ENCODE measurements around the gene SSUH2. TPM values are rescaled to one million over a fixed set of nuclear protein-coding genes. Genes with fewer than 3 reads are reported as not detected.

SSUH2 gene
- total RNA-seq, 1 donor: not detected

DNA sequence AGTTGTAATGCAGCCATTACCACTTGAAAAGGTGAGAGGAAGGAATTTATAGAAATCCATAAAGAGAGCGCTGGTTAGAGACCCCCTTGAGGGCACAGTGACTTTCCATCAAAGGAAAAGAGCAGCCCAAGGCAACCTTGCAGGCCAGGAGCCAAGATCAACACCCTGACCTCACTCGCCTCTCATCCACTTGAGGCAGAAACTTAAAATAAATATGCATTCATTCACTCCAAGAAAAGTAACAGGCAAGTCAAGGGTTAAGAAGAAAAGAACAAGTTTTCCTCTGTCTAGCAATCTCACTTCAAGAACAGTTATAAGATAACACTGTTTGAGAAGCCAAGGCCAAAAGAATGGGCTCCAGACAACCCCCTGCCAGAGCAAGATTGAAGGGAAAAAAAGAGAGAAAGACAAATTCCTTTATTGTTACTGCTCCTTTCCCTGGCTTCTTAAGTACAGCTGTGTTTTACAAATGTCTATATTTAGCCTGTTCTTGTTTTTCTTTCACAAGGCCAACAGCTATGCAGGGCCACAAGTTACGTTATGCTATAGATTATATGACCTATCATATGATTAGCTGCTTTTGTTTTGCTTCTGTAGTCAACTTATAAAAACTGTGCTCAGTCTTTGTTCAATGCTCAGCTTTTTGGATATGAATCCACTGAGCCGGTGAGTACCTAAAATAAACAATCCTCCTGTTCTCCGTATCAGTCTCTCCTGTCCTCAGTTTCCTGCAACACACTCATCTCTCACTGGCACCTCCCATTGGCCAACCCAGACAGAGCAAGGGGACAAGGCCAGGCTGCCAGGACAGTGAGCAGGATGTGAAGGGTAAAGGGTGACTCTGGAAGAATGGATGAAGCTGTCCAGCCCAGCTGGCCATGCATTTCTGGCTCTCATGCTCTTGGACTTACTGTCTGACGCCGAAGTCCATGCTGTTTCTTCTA lies 15.8 kb upstream of the SSUH2 start:
- H3K79me2 ChIP-seq (ENCODE audit: insufficient read depth, low read length): no peaks in the 10 kb centered on the region
- peak; percentile 74 for DNase-seq (ENCODE audit: insufficient read length, low spot score, missing footprints)
- TF ChIP-seq, protein P1, sequence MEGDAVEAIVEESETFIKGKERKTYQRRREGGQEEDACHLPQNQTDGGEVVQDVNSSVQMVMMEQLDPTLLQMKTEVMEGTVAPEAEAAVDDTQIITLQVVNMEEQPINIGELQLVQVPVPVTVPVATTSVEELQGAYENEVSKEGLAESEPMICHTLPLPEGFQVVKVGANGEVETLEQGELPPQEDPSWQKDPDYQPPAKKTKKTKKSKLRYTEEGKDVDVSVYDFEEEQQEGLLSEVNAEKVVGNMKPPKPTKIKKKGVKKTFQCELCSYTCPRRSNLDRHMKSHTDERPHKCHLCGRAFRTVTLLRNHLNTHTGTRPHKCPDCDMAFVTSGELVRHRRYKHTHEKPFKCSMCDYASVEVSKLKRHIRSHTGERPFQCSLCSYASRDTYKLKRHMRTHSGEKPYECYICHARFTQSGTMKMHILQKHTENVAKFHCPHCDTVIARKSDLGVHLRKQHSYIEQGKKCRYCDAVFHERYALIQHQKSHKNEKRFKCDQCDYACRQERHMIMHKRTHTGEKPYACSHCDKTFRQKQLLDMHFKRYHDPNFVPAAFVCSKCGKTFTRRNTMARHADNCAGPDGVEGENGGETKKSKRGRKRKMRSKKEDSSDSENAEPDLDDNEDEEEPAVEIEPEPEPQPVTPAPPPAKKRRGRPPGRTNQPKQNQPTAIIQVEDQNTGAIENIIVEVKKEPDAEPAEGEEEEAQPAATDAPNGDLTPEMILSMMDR (IDR thresholded peaks at IDR 0.05; ENCODE audit: extremely low read depth, low read depth, low read length): no peak
- peaks cover 19% of the 10 kb centered on the region for H3K4me1 ChIP-seq (ENCODE audit: insufficient read depth, low read length)
- no peaks in the 10 kb centered on the region for H3K27me3 ChIP-seq (ENCODE audit: insufficient read depth, low read length)
- H3K27ac ChIP-seq (ENCODE audit: low read depth, low read length): peak overlapping the region; percentile 21
- H4K20me1 ChIP-seq (ENCODE audit: insufficient read depth, low read length): no peaks in the 10 kb centered on the region
- no peaks in the 10 kb centered on the region for H3K9me3 ChIP-seq (ENCODE audit: low read depth, low read length)
- H3K4me2 ChIP-seq (ENCODE audit: insufficient read depth, low read length): peak overlapping the region; percentile 6
- no peaks in the 10 kb centered on the region for H3K36me3 ChIP-seq (ENCODE audit: insufficient read depth, low read length)
- H3K4me3 ChIP-seq (ENCODE audit: insufficient read depth, low read length): no peak overlapping the region
- H2AFZ ChIP-seq (ENCODE audit: low read length): no peak overlapping the region

DNA sequence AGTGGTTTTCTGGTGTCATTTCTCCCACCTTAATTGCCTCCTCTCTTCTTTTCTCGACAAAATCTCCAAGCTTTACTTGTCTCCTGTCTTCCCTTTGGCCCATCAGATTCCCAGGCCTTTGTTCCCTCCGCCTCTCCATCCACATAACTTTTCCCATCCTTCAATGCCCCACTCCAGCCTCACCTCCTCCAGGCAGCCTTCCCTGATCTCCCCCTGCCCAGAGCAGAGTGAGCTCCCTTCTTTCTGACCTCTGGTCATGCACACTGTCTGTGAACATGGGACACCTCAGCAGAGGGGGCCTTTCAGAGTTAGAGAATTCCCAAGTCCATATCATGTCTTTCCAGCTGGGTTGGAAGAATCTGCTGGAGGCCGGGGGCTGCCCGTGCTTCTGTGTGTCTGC lies 14.6 kb upstream of the SSUH2 start:
- Histone ChIP-seq H2AFZ (ENCODE audit: low read length) (no peak overlapping the region), H3K27me3 (ENCODE audit: insufficient read depth, low read length) (no peaks in the 10 kb centered on the region), H4K20me1 (ENCODE audit: insufficient read depth, low read length) (no peaks in the 10 kb centered on the region), H3K36me3 (ENCODE audit: insufficient read depth, low read length) (no peaks in the 10 kb centered on the region), H3K4me3 (ENCODE audit: insufficient read depth, low read length) (no peak overlapping the region), H3K4me2 (ENCODE audit: insufficient read depth, low read length) (no peak overlapping the region), H3K9me3 (ENCODE audit: low read depth, low read length) (no peaks in the 10 kb centered on the region), H3K79me2 (ENCODE audit: insufficient read depth, low read length) (no peaks in the 10 kb centered on the region), H3K4me1 (ENCODE audit: insufficient read depth, low read length) (peaks cover 19% of the 10 kb centered on the region), H3K27ac (ENCODE audit: low read depth, low read length) (no peak overlapping the region)
- TF ChIP-seq, protein P1 (IDR thresholded peaks at IDR 0.05; ENCODE audit: extremely low read depth, low read depth, low read length): no peak
- DNase-seq (ENCODE audit: insufficient read length, low spot score, missing footprints): no peak

DNA sequence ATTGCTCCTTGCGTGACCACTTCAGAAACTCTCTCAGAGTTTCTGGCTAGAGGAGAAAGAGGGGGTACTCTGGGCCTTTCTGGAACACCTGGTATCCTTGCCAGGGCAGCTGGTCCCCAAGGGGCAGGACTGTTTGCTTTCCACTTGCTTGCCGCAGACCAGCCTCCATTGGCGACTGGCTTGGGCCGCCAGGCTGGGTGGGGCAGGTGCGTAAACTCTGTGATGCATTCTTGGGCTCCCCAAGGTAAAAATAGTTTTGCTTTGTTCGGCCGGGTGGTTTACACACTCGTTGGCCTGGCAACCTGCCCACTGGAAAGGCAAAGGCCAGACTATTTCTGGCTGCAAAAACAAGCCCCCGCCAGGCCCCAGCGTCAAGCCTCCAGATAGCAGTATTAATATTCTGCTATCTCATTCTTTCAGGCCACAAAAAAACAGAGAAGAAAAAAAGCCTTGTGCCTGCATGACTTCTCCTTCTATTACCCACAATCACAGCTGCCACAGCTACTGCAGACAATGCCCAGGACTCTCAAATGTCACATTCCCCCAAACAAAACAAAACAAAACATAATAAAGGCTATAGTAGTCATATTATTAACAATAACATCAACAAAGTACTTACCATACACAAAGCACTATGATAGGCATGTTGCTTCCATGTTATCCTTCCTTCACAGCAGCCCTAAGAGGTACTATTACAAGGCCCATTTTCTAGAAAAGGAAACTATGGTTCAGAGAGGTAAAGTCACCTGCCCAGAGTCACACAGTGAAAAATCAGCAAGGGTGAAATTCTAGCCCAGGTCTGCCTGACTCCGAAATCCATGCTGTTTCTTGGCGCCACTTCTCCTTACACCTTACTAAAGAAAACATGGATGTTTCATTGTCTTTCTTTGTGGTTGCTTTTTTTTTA lies 14.0 kb upstream of the SSUH2 start:
- H3K27me3 ChIP-seq (ENCODE audit: insufficient read depth, low read length): no peaks in the 10 kb centered on the region
- H4K20me1 ChIP-seq (ENCODE audit: insufficient read depth, low read length): no peaks in the 10 kb centered on the region
- no peak overlapping the region for H3K4me3 ChIP-seq (ENCODE audit: insufficient read depth, low read length)
- peak overlapping the region; percentile 12 for H3K4me2 ChIP-seq (ENCODE audit: insufficient read depth, low read length)
- no peaks in the 10 kb centered on the region for H3K79me2 ChIP-seq (ENCODE audit: insufficient read depth, low read length)
- no peak overlapping the region for H3K27ac ChIP-seq (ENCODE audit: low read depth, low read length)
- no peaks in the 10 kb centered on the region for H3K36me3 ChIP-seq (ENCODE audit: insufficient read depth, low read length)
- peaks cover 19% of the 10 kb centered on the region for H3K4me1 ChIP-seq (ENCODE audit: insufficient read depth, low read length)
- no peak for DNase-seq (ENCODE audit: insufficient read length, low spot score, missing footprints)
- TF ChIP-seq, protein P1 (IDR thresholded peaks at IDR 0.05; ENCODE audit: extremely low read depth, low read depth, low read length): no peak
- H2AFZ ChIP-seq (ENCODE audit: low read length): no peak overlapping the region
- H3K9me3 ChIP-seq (ENCODE audit: low read depth, low read length): no peaks in the 10 kb centered on the region
